GM12872 (cell line): Measurements from ENCODE around the gene NELFA.

Source experiments
- TF ChIP-seq, protein P1 (sequence below): IDR thresholded peaks from 3 replicates; pipeline ENCODE4 v1.5.1; 2011; ENCODE audit warnings: low read depth, mild to moderate bottlenecking, low read length, moderate library complexity; ENCODE audit not compliant: insufficient read depth

Gene NELFA

DNA sequence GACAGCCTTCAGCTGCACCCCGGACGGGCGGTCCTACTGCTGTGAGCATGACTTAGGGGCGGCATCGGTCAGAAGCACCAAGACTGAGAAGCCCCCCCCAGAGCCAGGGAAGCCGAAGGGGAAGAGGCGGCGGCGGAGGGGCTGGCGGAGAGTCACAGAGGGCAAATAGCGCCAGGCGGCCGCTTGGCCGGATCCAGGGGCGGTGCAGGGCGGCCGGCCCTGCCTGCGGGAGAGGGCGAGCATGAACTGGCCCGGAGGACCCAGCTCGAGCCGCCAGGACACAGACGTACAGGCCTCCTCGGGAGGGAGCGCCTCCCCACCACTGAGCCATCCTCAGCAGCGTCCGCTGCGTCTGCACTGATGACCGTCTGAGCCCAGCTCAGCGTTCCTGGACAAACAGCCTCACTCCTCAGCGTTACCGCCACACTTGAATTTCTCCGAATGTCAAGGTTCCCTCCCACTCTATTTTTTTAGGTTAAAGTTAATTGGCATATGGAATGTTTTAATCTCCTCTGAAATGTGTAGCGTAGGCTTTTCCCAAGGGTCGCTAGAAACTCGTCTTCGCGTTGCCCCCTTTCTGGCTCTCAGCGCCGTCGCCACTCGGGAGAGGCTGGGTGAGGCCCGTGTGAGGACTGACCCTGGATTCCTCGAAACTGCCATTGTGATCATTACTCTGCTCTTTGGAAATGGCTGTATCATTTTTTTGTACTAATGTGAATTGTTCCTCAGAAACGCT lies 29.9 kb downstream of the NELFA start:
- TF ChIP-seq, protein P1, sequence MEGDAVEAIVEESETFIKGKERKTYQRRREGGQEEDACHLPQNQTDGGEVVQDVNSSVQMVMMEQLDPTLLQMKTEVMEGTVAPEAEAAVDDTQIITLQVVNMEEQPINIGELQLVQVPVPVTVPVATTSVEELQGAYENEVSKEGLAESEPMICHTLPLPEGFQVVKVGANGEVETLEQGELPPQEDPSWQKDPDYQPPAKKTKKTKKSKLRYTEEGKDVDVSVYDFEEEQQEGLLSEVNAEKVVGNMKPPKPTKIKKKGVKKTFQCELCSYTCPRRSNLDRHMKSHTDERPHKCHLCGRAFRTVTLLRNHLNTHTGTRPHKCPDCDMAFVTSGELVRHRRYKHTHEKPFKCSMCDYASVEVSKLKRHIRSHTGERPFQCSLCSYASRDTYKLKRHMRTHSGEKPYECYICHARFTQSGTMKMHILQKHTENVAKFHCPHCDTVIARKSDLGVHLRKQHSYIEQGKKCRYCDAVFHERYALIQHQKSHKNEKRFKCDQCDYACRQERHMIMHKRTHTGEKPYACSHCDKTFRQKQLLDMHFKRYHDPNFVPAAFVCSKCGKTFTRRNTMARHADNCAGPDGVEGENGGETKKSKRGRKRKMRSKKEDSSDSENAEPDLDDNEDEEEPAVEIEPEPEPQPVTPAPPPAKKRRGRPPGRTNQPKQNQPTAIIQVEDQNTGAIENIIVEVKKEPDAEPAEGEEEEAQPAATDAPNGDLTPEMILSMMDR = no peak

DNA sequence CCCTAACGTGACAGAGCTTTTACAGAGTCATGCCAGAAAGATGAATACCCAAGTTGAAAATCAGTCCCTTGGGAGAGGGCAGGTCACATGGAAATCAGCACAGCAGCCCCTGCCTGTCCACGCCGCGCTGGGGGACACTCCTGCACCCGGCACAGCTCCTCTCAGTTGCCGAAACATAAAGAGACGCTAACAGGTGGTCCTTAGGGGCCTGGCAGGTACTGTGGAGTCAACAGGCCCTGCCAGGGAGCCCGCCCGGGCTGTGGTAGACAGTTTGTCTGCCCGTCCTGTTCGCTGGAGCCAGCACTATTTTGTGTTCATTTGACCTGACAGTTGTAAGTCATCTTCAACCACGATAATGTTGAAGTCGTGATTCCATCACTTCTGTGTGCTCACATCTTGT lies 30.5 kb downstream of the NELFA start:
- TF ChIP-seq, protein P1 = no peak

DNA sequence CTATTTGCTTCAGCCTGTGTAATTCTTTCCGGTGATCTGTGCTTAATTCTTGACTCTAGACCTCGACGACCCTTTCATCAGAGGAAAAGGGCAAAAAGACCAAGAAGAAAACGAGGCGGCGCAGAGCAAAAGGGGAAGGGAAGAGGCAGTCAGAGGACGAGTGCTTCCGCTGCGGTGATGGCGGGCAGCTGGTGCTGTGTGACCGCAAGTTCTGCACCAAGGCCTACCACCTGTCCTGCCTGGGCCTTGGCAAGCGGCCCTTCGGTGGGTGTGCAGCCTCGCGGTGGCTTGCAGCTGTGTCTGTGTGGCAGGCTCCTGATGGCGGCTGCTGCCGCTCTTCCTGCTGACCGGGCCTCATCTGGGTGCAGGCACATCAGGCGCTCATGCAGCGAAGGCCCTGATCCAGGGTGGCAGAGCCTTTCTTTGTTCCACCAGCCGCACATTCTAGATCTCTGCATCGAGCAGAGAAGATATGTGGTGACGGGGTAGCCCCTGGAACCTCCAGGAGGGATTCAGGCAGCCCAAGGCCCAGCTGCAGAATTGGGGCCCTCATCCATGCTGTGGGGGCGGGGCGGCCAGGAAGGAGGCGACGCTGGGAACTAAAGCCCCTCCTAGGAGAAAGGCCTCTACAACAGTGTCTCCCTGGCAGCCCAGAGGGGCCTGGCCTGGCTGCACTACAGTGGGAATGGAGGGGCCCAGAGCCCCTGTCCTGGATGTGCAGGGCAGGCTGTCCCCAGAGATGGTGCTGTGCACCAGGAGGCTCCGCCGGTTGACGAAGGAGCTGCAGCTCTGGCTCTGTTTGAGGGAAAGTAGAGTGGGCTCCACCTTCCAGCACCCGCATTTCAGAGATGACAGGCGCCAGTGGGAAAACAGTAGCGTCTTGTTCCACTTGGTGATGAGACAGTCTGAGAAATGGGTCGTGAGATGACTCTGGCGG lies 32.1 kb downstream of the NELFA start:
- TF ChIP-seq, protein P1 = no peak

DNA sequence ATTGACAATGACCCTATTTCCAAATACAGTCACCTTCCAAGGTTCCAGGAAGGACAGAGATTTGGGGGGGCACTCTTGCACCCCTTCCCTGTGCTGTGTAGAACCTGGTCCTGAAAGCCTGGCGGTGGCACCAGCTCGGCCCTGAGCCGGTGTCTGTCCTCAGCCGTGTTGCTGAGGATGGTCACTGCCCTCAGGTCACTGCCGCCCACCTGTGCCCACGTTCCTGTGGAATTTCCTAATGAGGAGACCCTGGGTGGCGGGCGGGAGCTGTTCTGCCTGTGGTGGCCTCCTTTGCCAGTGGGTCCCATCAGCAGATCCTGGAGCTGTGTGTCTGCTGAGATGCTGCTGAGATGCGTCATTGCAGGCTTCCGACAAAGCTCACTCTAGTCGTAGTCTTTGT lies 32.9 kb downstream of the NELFA start:
- TF ChIP-seq, protein P1 = no peak

DNA sequence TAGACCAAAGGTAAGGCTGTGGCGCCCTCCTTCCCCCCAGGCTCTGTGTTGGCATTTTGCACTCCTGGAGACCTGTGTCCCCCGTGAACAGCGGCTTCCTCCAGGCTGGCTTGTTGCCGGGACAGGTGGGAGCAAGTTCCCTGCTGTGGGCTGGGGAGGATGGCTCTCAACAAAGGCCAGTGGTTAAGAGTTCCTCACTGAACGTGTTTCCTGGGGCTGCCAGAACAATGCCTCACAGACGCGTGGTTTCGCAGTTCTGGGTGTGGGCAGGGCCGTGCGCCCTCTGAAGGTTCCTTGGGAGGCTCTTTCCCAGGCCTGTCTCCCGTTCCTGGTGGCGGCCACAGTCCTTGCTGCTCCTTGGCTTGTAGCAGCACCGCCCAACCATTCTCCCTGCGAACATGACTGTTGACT lies 33.4 kb downstream of the NELFA start:
- TF ChIP-seq, protein P1 = no peak

DNA sequence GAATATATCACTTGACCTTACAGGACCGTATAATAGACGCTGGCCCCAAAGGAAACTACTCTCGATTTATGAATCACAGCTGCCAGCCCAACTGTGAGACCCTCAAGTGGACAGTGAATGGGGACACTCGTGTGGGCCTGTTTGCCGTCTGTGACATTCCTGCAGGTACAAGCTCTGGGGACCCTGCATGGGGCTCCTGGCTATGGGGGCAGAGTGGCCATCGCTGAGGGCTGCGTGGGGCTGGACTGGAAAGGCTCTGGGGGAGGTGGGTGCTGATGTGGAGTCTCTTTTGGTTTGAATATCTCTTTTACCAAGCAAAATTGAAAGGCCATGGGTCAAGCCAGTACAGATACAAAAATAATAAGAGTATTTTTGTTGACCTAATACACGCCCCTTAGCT lies 33.9 kb downstream of the NELFA start:
- TF ChIP-seq, protein P1 = no peak

DNA sequence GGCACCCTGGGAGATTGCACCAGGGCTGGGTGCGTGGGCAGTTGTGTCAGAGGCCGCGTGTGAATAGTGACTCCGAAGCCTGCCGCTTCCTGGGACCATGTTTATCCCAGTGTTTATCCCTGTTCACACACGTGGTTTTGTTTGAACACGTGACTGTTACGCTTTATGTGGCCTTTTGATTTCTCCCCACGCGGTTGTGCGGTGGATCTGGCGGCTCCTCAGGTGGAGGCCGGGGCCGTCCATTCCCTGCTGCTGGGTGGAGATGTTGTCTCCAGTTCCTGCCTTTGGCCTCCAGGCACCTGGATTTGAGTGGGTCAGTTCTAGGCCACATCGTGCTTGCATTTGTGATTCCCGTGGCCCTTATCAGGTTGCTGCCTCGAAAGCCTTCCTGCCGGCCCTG lies 35.1 kb downstream of the NELFA start:
- TF ChIP-seq, protein P1 = no peak
